Myocyte (in vitro differentiated cells): ENCODE measurements around the gene LRGUK. TPM values are rescaled to one million over a fixed set of nuclear protein-coding genes. Genes with fewer than 3 reads are reported as not detected.
"Not testable (repeated sequence)": the region's sequence is repeated elsewhere in the genome, so short reads cannot be mapped to it uniquely, and the experiment has no call there.

Experiments used
- DNase-seq: peaks from one replicate; pipeline ENCODE4 v3.0.0-alpha.2; 2012; ENCODE audit warnings: low read depth
- total RNA-seq: library from RNA; depleted of rRNA; stranded (reverse); fragments of >200 nt; gene quantifications from 2 replicates; pipeline ENCODE4 v1.2.3, GENCODE V29; 2014

The LRGUK gene
- total RNA-seq, 1 donor from 2014 or later: 0.24 TPM

DNA sequence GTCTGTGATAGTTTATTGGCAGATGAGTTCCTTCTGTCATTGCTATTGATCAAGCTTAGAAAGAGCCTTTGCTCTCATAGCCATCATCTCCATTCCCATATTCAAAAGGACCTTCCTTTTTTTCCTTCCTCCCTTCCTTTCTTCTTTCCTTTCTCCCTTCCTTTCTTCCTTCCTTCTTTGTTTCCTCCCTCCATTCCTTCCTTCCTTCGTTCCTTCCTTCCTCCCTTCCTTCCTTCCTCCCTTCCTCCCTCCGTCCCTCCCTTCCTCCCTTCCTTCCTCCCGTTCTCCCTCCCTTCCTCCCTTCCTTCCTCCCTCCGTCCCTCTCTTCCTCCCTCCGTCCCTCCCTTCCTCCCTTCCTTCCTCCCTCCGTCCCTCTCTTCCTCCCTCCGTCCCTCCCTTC, 104.2 kb downstream of the LRGUK start:
- DNase-seq: not testable (repeated sequence)

DNA sequence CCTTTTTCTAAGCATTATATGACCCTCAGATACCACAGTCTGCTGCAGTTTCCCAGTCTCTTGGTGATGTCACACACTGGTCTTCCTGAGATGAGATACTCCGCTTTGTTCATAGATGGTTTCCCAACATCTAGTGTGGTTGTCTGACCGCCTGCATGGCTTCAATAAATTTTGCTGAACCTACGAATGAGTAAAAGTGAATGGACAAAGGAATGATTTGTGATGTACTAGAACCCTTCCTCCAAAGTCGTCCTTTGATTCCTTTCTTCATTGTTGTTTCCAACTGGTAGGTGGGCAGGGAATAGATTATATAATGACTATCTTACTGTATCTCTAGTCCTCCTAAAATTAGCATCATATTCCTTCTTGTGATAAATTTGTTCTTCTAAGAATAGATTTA, 107.1 kb downstream of the LRGUK start:
- DNase-seq: no peak

DNA sequence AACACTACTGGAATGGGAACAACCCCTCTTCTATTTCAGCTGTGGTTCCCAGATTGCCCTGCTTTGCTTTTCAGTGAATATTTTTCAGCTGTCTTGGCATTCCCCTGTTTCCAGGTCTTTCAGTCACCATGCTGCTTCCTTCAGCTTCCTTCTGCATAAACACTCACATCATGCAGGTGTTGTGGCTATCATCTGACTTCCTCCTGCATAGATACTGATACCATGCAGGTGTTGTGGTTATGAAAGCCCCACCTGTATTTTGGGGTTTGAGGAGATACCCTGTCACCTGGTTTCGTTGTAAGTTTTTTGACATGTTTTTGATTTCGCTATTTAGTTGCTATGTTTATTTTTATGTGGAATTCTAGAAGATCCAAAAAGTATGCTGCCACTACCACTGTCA, 118.1 kb downstream of the LRGUK start:
- DNase-seq: no peak

DNA sequence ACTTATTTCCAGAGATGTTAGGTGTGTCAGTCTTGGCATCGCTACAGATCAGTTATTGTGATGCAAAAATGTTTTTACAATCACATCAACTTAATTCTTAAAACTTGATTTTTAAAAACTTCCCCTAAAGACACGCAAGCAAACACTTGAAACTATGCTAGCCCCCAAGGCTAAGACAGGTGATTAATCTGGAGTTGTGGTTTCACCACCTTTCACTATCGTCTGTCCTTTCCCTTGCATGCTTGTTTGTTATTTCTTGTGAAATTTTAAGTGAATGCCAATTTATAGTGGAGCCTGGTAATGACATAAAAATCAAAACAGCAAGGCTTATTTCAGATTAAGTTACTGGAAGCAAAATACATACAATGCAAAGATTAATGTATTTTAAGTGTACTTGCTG, 119.2 kb downstream of the LRGUK start:
- no peak for DNase-seq

DNA sequence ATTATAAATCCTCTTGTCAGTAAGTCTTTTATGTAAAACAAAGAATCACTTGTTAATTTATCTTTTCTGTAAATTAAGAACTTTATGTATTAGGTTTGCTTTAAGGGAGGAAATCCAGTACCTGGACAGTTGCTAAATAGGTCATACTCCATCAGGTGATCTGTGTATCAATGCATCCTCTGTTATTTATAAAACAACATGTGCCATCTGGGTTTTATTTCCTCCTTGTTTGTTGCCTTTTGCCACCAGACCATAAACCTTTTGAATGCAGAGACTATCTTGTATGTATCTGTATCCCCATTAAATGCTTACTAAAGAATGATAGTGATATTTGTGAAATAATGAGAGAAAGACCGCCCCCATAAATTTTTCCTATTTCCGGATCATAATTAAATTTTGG, 119.6 kb downstream of the LRGUK start:
- no peak for DNase-seq

DNA sequence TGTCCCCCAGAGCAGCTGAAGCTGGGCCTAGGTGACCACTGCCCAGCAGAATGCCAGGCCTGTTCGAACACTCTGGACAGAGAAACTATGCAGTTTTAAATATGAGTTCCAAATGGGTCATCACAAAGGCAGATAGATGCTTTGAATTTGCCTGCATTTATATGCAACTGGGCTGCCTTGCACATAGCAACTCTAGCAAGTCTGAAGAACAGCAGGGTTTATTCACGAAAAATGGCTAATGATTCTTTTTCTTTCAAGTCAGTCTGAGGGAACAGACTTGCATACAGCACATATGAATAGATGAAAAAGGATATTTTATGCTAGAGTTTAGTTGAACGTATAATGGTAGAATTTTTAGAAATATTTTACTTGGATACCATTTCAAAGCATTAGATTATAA, 121.1 kb downstream of the LRGUK start:
- DNase-seq: no peak

DNA sequence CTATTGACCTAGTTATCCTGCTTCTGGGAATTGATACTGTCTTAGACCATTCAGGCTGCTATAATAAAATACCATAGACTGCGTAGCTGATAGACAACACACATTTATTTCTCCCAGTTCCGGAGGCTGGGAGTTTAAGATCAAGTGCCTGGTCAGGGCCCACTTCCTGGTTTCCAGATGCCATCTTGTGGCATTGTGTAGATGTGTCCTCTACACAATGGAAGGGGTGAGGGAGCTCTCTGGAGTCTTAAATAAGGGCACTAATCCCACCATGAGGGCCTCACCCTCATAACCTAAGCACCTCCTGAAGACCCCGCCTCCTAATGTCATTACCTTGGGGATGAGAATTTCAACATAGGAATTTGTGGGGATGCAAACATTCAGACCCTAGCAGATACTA, 127.2 kb downstream of the LRGUK start:
- peak; percentile 13 for DNase-seq

DNA sequence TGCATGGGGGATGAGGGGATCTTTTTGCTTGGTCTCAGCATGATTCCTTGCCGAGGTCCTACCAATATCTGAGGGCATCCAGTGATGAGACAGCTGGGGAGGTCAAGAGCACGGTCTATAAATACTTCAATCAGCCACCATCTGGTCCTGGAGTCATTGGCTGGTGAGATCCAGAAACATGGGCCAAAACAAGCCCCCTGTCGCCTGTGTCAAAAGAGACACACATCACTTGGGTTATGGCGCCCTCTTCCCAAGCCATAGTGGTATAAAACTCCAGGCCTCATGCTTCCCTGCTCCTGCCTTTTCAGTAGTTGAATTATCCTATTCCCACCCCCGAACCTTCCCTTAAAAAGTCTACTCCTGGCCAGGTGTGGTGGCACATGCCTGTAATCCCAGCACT, 128.7 kb downstream of the LRGUK start:
- DNase-seq: peak; percentile 69

DNA sequence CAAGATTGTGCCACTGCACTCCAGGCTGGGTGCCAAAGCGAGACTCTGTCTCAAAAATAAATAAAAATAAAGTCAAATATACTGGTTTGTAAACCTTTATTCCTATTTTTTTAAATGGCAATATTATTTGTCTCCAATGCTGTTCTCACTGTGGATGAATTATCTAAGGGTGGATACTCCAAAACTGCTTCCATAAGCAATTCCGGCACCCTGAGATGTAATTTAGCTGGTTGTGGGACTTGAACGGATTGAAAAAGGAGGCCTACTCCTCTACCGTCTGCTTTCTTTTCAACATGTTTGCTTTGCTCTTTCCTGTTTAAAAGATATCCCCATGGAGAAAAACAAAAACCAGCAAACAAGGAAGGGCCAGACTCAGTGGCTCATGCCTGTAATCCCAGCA, 135.2 kb downstream of the LRGUK start:
- DNase-seq: no peak

DNA sequence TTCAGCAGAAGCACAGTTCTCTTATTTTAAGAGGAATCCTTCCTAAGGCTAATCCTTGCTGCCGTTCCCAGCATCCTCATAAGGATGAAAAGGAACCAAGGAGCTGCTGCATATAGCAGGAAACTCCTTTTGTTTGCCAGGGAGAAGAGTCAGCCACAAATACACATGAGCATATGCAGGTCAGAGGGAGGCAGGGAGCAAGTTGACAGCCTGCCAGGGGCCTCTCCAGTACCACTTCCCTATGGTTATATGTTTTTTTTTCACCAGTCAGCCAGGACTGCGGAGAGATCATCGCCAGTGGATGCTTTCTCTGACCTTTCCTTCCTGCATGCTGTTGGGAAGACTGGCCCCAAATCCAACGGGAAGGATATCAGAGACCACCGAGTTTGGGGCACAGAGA, 149.8 kb downstream of the LRGUK start:
- no peak for DNase-seq

DNA sequence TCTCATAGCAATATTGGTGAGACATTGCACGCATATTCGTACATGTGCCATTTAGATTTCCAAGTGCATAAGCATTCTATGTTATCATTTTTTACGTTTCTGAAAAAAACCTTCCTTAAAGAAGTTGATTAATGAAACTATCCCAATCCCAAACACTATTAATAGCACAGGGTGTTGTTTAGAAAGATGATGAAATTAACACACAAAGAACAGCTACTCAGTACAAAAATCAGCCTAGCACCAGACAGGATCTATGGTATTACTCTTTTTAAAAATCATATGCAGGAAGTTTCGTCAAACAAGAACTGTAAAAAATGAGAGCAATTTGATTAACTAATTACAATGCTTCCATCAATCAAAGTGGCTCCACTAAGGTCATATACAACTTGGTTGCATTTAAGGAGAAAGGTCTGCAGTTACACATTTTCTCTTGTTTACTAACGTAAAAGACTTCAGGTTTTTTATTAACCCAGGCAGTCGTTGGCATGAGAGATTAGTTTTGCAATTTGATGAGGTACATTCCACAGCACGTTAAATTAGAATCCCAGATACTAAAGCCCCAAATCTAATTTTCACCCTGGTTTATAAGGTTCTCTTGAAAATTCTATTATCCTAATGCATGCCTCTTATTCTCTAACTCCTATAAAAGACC, 151.5 kb downstream of the LRGUK start:
- DNase-seq: no peak

DNA sequence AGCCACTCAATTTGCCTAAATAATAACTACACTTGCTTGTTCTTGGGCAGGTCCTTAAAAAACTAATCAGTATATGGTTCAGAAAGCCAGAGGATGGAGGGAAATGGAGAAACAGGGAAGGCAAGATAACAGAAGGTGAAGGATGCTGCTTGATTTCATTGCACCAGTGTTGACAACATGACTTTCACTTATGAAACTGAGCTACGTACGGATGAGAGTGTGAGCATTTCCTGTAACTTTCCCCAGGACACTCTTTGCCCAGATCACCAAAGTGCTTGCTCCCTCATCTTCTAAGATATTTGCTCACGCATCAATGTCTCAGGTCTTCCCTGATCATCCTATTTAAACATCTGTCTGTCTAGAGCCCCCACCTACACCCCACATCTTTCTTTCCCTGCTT, 152.2 kb downstream of the LRGUK start:
- no peak for DNase-seq

DNA sequence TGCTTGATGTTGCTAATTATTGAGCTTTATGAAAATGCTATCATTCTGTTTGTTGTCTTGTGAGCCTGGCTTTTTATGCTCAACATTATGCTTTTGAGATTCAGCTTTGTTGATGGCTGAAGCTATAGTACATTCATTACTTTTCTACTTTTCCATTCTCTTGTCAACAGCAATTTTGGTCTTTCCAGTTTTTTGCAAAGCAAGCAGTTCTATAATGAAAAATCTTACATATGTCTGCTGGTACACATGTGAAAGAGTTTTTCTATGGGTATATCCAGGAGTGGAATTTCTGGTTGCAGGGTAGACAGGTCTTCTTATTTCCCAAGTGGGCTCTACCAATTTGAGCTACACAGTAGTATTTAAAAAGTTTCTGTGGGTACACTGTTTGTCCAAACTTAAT, 152.8 kb downstream of the LRGUK start:
- no peak for DNase-seq

DNA sequence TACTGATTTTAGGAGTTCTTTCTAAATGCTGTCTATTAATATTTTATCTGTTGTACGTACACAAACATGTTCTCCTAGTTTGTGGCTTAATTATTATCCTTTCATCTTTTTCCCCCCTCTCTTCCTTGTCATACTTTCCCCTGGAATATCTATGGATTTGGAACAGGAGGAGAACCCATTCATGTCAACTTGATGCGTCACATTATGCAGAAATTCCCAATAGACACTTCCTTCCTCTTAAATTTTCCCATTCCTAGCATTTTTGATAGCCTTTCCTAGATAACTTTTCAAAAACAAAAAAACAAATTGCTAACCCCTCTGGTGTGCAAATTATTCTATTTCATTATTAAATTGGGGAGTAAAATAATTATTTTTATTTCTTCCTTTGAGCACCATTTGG, 153.4 kb downstream of the LRGUK start:
- no peak for DNase-seq

DNA sequence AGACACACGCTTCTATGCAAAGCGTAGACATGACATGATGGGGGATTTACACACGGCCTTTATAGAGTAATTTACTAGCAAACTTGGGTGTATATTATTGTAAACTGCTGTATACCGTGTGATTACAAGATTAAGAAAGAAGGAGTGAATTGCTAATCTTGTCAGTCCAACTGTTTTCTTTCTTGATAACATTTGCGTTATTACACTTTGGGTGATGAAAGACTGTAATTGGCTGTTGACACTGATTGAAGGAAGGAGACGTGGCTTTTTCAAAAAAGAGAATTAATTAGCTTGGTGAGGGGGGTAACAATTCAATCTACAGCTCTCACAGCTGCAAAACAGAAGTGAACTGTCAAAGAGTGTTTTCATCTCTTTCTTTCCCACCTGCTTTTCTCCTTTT, 156.9 kb downstream of the LRGUK start:
- DNase-seq: no peak

DNA sequence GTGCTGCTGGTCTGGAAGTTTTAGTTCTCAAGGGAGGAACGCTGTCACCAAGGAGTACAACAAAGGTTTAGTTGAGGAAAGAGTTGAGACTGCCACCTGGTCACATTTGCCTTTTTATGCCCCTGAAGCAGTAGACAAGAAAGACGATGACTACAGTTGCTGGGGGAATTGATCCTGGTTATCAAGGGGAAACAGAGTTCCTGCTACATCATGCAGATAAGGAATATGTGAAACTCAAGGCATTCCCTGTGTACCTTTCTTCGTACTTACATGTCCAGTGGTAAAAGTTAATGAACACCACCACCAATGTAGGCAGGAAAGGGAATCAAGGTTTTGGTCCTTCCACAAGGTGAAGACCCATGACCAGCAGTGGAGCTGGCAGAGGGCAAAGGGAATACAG, 157.8 kb downstream of the LRGUK start:
- no peak for DNase-seq

DNA sequence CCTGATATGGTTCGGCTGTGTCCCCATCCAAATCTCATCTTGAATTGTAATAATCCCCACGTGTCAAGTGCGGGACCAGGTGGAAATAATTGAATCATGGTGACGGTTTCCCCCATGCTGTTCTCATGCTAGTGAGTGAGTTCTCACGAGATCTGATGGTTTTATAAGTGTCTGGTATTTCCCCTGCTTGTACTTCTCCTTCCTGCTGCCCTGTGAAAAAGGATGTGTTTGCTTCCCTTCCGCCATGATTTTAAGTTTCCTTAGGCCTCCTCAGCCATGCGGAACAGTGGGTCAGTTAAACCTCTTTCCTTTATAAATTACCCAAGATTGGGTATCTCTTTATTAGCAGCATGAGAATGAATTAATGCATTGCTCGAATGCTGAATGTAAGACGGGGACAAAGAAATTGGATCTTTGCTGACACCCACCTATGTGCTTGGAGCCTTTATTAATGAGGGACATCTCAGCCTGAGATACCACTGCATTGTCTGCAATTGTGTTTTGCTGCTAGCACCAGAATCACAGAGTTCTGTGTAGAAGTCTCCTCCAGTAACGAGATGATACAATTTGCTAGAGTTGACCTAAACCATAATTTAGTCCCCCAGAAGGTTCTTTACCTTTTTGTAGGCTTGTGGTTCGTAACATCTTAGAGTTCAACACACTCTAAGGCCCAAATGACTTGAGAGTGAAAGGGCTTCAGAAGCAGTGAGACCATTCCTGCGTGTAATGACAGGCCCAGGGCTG, 160.9 kb downstream of the LRGUK start:
- DNase-seq: no peak

DNA sequence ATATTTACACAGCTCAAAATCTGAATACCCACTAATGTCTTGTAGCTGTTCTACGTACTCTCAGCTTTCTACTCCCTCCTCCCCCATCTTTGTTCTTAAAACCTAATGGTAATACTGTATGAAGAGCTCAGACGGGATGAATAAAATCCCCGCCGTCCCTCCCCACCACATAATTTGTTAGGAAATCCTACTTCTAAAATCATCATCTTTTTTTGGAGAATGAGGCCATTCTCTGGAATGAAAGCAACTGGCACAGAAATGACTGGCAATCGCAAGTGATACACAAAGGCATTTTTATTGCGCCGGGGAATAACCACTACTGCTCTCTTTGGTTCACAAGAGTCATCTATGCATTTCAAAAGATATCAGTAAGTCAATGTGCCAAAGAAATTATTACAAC, 162.3 kb downstream of the LRGUK start:
- DNase-seq: peak; percentile 92

DNA sequence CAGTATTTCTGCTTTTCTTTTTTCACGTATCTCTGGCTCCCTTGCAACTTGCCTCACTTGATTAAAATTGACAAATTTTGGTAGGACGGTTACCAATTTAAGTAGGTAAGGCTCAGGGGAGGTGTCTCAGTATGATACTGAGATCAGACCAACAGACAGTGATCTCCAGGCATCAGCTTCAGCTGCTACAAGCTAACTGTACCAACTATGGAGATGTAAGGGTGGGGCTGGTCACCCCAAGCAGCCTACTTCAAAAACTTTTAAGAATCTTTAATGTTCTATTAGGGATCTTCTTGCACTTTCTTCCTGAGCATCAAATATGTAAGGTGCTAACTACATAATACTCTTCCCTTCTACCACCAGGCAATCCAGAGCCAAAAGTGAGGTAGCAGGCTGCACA, 162.7 kb downstream of the LRGUK start:
- no peak for DNase-seq

DNA sequence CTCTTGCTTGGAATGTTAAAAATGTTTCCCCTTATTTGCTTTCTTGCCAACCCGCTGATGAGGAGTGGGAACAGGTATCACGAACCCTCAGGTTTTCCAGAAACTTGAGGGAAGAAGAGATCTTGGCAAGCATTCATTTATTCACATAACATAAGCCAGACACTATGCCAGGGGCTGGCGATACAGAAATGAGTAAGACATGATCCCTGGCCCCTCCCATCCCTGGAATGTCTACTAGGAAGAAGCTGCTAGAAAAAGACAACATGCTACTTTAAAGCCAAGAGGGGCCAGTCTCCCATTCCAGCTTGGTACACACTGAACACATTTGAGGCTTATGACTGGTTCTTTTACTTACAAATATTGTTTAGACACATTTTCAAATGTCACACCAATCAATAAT, 163.1 kb downstream of the LRGUK start:
- DNase-seq: peak; percentile 78

DNA sequence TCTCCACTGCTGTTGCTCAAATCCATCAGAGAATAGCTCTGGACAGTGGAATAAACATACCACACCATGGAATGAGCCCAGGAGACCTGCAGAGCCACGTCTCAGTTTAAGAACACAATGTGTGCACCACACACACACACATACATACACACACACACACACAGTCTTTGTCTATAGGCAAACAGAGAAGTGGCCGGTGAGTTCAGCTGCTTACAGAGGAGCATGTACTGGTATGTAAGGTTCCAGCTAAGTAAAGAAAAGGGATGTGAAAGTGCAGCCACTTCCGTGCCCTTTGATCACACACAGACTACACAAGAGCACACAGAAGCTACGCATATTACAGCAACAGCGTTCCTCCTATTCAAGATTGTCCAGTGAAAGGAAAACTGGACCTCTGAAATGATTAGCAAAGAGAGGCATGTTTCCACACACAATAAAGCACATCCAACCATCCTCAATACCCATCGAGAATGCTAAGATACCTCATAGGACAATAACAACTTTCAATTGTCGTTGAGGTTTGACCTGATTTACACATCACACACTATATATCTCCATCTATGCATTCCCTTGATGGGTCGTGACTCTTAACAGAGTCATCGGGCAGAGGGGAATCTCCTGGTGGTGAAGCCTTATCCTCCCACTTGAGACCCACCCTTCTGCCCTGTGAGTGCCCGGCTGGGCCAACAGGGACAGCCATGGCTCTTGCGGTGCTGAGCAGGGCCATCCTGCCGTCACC, 166.0 kb downstream of the LRGUK start:
- DNase-seq: no peak

DNA sequence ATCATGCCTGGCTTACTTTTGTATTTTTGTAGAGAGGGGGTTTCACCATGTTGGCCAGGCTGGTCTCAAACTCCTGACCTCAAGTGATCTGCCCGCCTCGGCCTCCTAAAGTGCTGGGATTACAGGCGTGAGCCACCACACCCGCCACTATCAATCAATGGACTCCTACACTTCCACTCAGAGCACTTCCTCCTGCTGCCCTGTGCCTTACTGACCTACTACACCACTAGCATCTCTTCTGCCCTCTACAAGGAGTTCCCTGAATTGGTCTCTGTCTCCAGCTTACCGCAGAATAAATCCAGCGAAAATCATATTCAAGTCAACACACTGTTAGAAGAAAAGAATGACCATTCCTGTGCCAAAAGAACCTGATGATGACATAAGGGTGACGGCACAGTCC, 168.8 kb downstream of the LRGUK start:
- DNase-seq: not testable (repeated sequence)

DNA sequence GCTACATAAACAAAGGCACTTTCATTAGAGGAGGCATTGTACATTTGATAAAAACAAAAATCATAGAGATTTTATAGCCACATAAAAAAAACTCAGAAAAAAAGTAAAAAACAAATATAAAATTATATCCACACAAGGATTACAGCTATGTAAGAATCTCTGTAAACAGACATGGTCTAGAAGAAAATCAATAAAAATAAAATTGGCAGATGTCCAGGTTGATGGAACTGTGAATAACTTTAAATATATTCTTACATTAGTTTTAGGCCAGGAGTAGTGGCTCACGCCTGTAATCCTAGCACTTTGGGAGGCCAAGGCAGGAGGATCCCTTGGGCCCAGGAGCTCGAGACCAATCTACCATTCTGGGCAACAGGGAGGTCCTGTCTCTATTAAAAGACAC, 170.3 kb downstream of the LRGUK start:
- DNase-seq: no peak
